OCI-LY7 (cell line): ENCODE results near the gene TSTD1. TPM values are rescaled to one million over a fixed set of nuclear protein-coding genes. Genes with fewer than 3 reads are reported as not detected.

Source experiments
- BruUV-seq: library from RNA; stranded (reverse); fragments of 400-500 nt; replicated peaks from 2 replicates; lab custom pipeline; 2021; lab: Mats Ljungman, UMichigan
- CTCF ChIA-PET: fragments of 300-600 bp; sonication (Branson Sonifier 250); formaldehyde crosslinking; loops from one replicate; lab custom pipeline; 2022; ENCODE audit warnings: antibody characterized with exemption; ENCODE audit not compliant: unreplicated experiment; lab: Charles Lee
- POLR2A ChIA-PET: fragments of 300-600 bp; sonication (Branson Sonifier 250); formaldehyde crosslinking; loops from one replicate; lab custom pipeline; 2022; ENCODE audit warnings: antibody characterized with exemption; lab: Charles Lee
- DNase-seq: peaks from one replicate; pipeline ENCODE4 v3.0.0-alpha.2; 2015; ENCODE audit warnings: low spot score
- H2AFZ ChIP-seq: fragments of 200-600 bp; sonication (generic), shearing (Covaris generic); 2 replicates; pipeline ENCODE4 v1.6.1; 2014; ENCODE audit warnings: mild to moderate bottlenecking, antibody characterized with exemption, low read length, moderate library complexity
- H3K27ac ChIP-seq: fragments of 200-600 bp; sonication (generic); 2 replicates; pipeline ENCODE4 v1.5.1; 2014; ENCODE audit warnings: mixed run types, low read depth, mild to moderate bottlenecking, moderate library complexity, low read length, inconsistent platforms; ENCODE audit not compliant: poor library complexity, severe bottlenecking
- H3K36me3 ChIP-seq: fragments of 200-600 bp; sonication (generic); 2 replicates; pipeline ENCODE4 v1.6.1; 2014; ENCODE audit warnings: mild to moderate bottlenecking, antibody characterized with exemption, low read length, moderate library complexity, mixed read lengths; ENCODE audit not compliant: insufficient read depth
- H3K4me1 ChIP-seq: fragments of 200-600 bp; sonication (generic); 2 replicates; pipeline ENCODE4 v1.5.1; 2014; ENCODE audit warnings: mild to moderate bottlenecking, low read length; ENCODE audit not compliant: insufficient read depth, poor library complexity, severe bottlenecking
- H3K4me2 ChIP-seq: fragments of 200-600 bp; sonication (generic); 2 replicates; pipeline ENCODE4 v1.6.1; 2014; ENCODE audit warnings: mild to moderate bottlenecking, low read length
- H3K4me3 ChIP-seq: fragments of 200-600 bp; sonication (generic); 2 replicates; pipeline ENCODE4 v1.5.1; 2014; ENCODE audit warnings: mild to moderate bottlenecking, low read depth, low read length; ENCODE audit not compliant: poor library complexity, severe bottlenecking
- H3K79me2 ChIP-seq: fragments of 200-600 bp; sonication (generic); 2 replicates; pipeline ENCODE4 v1.6.1; 2016; ENCODE audit warnings: low read depth, mild to moderate bottlenecking, low read length, moderate library complexity, mixed read lengths; ENCODE audit not compliant: insufficient read depth
- H3K9me2 ChIP-seq: fragments of 200-600 bp; sonication (generic); 2 replicates; pipeline ENCODE4 v1.6.1; 2016; ENCODE audit warnings: mild to moderate bottlenecking, low read length, mixed read lengths; ENCODE audit not compliant: insufficient read depth
- H3K9me3 ChIP-seq: fragments of 200-600 bp; sonication (generic); 2 replicates; pipeline ENCODE4 v1.6.1; 2014; ENCODE audit warnings: mild to moderate bottlenecking, mixed run types, low read length, mixed read lengths
- H4K20me1 ChIP-seq: fragments of 200-600 bp; sonication (generic); 2 replicates; pipeline ENCODE4 v1.6.1; 2014; ENCODE audit warnings: mild to moderate bottlenecking, antibody characterized with exemption, low read length, moderate library complexity, mixed read lengths; ENCODE audit not compliant: insufficient read depth
- EZH2phosphoT487 ChIP-seq: fragments of 200-600 bp; sonication (generic); IDR thresholded peaks from 2 replicates; pipeline ENCODE4 v1.6.1; 2018; ENCODE audit warnings: low read depth, borderline replicate concordance, mild to moderate bottlenecking, mixed run types, antibody characterized with exemption, low read length, moderate library complexity, mixed read lengths
- intact Hi-C: fragments of 100-400 bp; cut with micrococcal nuclease; formaldehyde crosslinking; loops from one replicate; pipeline ENCODE4 v1.10.0; 2022; ENCODE audit not compliant: unreplicated experiment
- total RNA-seq, 2 experiments: library from RNA; depleted of rRNA in 1 of 2; stranded (reverse); fragments of >200 nt in 1 of 2; shearing (Covaris generic) in 1 of 2; gene quantifications; 2 replicates each; pipeline ENCODE4 v1.2.3, GENCODE V29; 2014 to 2022
- TF ChIP-seq, protein P1 (sequence below): fragments of 200-600 bp; sonication (generic); conservative IDR thresholded peaks from 2 replicates; pipeline ENCODE4 v1.5.1; 2014; ENCODE audit warnings: mild to moderate bottlenecking, antibody characterized with exemption, low read length, moderate library complexity, mixed read lengths

The TSTD1 gene
- total RNA-seq, 2 experiments from 2014 or later = 73.4 to 164 TPM

DNA sequence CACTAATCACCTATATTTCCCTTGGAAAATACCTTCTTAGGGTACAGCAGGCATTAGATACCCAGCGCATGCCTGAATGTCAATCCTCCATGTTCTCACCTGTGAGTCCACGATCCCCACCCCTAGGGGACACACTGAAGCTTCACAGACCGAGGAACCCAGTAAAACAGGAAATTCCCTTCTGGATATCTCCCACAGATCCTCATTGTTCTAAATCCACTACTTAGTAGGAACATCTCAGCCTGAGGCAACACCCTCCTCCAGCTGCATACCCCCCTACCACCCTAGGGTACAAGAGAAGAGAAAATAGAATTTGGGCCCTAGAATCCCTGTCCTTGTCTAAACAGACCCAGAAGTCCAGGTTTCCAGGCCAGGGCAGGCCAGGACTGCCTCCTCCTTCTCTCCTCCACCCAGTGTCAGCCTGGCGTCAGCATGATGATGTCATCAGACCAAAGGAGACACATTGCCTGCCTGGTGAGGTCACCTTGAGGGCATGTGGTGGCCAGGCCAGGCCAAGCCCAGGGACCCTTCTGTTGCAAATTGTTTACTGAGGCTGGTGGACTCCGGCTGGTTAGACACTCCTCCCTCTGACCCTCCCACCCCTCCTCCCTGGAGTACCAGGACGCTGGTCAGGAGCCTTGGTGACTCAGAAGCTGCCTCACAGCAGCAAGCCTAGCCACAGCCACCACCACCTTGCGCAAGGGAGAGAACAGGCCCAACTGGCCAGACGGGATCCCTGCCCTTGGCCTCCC is 44.4 kb upstream of the TSTD1 start:
- H3K79me2 ChIP-seq = no peaks in the 10 kb centered on the region
- H3K9me2 ChIP-seq = no peaks in the 10 kb centered on the region
- no peak overlapping the region for H2AFZ ChIP-seq
- H3K4me2 ChIP-seq = no peak overlapping the region
- BruUV-seq = no TSS peak
- no peaks in the 10 kb centered on the region for H4K20me1 ChIP-seq
- no peak for TF ChIP-seq EZH2phosphoT487
- TF ChIP-seq, protein P1, sequence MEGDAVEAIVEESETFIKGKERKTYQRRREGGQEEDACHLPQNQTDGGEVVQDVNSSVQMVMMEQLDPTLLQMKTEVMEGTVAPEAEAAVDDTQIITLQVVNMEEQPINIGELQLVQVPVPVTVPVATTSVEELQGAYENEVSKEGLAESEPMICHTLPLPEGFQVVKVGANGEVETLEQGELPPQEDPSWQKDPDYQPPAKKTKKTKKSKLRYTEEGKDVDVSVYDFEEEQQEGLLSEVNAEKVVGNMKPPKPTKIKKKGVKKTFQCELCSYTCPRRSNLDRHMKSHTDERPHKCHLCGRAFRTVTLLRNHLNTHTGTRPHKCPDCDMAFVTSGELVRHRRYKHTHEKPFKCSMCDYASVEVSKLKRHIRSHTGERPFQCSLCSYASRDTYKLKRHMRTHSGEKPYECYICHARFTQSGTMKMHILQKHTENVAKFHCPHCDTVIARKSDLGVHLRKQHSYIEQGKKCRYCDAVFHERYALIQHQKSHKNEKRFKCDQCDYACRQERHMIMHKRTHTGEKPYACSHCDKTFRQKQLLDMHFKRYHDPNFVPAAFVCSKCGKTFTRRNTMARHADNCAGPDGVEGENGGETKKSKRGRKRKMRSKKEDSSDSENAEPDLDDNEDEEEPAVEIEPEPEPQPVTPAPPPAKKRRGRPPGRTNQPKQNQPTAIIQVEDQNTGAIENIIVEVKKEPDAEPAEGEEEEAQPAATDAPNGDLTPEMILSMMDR = no peak
- intact Hi-C loops = no loop called here
- no peaks in the 10 kb centered on the region for H3K9me3 ChIP-seq
- no peaks in the 10 kb centered on the region for H3K36me3 ChIP-seq
- no peak overlapping the region for H3K27ac ChIP-seq
- DNase-seq = no peak
- CTCF ChIA-PET = no interaction called here
- no peaks in the 10 kb centered on the region for H3K4me1 ChIP-seq
- H3K4me3 ChIP-seq = no peak overlapping the region
- POLR2A ChIA-PET = no interaction called here

DNA sequence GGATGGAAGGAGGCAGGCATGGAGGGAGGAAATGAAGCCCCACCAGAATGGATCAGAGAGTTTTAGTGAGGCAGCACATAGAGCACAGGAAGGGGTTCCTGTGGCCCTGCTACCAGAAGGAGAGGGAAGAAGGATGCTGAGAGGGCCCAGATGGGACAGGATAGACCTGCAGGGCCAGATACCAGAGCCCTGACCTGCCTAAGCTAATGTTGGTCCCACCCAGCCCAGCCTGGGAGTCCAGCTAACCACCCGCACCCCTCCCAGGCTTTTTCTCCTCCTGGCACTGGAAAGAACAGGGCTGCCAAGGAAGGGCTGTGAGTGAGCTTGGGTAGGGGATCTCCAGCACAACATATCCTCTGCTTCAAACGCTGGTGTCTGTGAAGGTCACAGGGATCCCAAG is 43.7 kb upstream of the TSTD1 start:
- H3K4me3 ChIP-seq = no peak overlapping the region
- no TSS peak for BruUV-seq
- H4K20me1 ChIP-seq = no peaks in the 10 kb centered on the region
- no peak overlapping the region for H2AFZ ChIP-seq
- no peak overlapping the region for H3K4me2 ChIP-seq
- ChIA-PET POLR2A (interaction anchor here (1.0 kb wide), 1 partner anchor 13 kb away, joined by 5 read pairs; the partner anchor contains the start of gene ARHGAP30), CTCF (no interaction called here)
- H3K79me2 ChIP-seq = no peaks in the 10 kb centered on the region
- no peaks in the 10 kb centered on the region for H3K36me3 ChIP-seq
- H3K9me2 ChIP-seq = no peaks in the 10 kb centered on the region
- H3K9me3 ChIP-seq = no peaks in the 10 kb centered on the region
- DNase-seq = no peak
- TF ChIP-seq, protein P1 = no peak
- no peak for TF ChIP-seq EZH2phosphoT487
- H3K4me1 ChIP-seq = no peaks in the 10 kb centered on the region
- no peak overlapping the region for H3K27ac ChIP-seq
- intact Hi-C loops = no loop called here

DNA sequence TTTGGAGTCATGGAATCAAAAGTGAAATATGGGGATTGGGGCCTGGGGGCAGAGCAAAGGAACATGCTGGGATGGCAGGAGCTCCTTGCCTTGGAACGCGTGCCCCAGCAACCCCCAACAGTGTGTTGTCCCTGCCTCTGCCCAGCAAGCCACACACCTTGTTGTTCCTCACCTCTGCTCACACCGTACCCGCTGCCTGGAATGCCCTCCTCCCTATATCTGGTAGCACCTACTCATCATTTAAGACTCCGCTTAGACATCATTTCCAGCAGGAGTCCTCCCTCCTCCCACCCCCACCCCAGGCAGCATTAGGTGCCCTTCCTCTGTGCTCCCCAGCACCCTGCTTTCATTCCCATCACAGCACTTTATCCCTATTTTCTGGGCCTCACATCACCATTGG is 42.8 kb upstream of the TSTD1 start:
- no peak for DNase-seq
- no peaks in the 10 kb centered on the region for H3K9me3 ChIP-seq

More for the DNA sequence above, 42.8 kb upstream of the TSTD1 start:
- ChIA-PET POLR2A (interaction anchor here (0.6 to 1.0 kb wide), 2 partner anchors 12 to 31 kb away, joined by 3 to 5 read pairs; partner anchors contain the start of gene ARHGAP30), CTCF (no interaction called here)
- intact Hi-C loops = no loop called here
- no peaks in the 10 kb centered on the region for H3K9me2 ChIP-seq
- H3K4me3 ChIP-seq = no peak overlapping the region
- H3K4me2 ChIP-seq = no peak overlapping the region
- H4K20me1 ChIP-seq = no peaks in the 10 kb centered on the region
- no peaks in the 10 kb centered on the region for H3K4me1 ChIP-seq
- no peak overlapping the region for H3K27ac ChIP-seq
- H2AFZ ChIP-seq = no peak overlapping the region
- no TSS peak for BruUV-seq
- no peaks in the 10 kb centered on the region for H3K36me3 ChIP-seq
- TF ChIP-seq EZH2phosphoT487 = no peak
- TF ChIP-seq, protein P1 = no peak
- H3K79me2 ChIP-seq = no peaks in the 10 kb centered on the region
